Measurements from ENCODE around the gene PAK6.
A peak's percentile ranks its signal among the peaks of the same experiment; 100 is the strongest.

The PAK6 gene

DNA sequence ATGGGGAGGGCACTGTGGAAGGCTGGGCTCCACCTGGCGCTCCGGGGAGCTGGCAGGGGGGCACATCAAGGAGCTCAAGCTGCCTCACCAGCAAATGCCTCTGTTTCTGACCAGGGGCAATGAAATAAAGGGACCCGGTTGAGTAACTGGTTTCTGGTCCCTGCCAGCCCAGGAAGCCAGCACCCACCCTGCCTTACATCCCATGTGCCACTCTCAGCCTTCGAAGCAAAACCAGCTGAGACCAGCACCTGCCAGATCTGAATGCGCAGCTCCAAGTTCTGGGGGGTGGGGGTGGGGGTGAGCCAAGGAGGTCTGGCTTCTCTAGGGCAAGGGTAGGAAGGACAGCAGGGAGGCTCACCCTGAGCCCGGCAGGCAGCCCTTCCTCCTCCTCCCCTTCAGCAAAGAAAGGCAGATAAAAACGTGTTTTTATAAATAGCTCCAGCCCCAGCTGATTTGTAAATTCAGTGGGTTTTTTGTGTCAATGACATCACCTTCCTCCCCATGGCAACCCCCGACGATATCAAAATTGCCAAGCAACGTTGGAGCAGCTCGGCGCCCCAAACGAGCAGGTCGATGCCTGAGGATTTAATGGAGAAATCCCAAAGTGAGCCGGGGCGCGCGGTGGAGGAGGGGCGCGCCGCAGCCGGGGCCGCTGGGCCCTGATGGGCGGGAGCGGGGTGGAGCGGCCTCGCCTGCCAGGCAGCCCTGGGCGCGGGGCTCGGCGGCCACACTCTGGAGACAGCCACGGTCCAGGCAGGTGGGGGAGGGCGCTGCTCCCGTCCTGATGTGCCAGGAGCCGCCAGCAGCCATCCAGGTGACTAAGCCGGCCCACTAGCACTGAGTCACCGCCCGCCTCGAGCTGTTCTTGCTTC lies at the start of gene PAK6:
PAK6 (plus strand) TSS at position 532 of the 872 bp plus-strand sequence. CDS start 25,723 bp downstream, outside the sequence.
- Histone ChIP-seq H3F3A (ENCODE audit: insufficient read depth) (peaks cover 5% of the 10 kb centered on the region; the same call in 1 of the 2 replicates), H3K36me3 (ENCODE audit: low read length) (no peaks in the 10 kb centered on the region), H3K9me2 (replicated peaks; ENCODE audit: insufficient read depth, low read length) (no peaks in the 10 kb centered on the region), H3K27me3 (ENCODE audit: low read length) (no peaks in the 10 kb centered on the region), H2AFZ (ENCODE audit: low read depth, low read length, severe bottlenecking) (no peak within 1 kb of the TSS), H3K4me3 (ENCODE audit: insufficient read depth, low read length, poor library complexity, severe bottlenecking) (no peak within 1 kb of the TSS), H3K4me2 (ENCODE audit: low read depth, low read length, poor library complexity, severe bottlenecking) (peak within 1 kb of the TSS; percentile 46), H3K79me2 (ENCODE audit: insufficient read depth, low read length) (no peaks in the 10 kb centered on the region), H3K9ac (ENCODE audit: low read length) (no peak within 1 kb of the TSS), H3K27ac (ENCODE audit: low read depth, low read length) (no peak within 1 kb of the TSS), H4K20me1 (ENCODE audit: low read depth, low read length) (no peaks in the 10 kb centered on the region), H3K9me3 (ENCODE audit: insufficient read depth, low read length) (no peaks in the 10 kb centered on the region)
- TF ChIP-seq EZH2phosphoT487 (conservative IDR thresholded peaks at IDR 0.05; ENCODE audit: low read length) = no peak
- TF ChIP-seq, protein P1, sequence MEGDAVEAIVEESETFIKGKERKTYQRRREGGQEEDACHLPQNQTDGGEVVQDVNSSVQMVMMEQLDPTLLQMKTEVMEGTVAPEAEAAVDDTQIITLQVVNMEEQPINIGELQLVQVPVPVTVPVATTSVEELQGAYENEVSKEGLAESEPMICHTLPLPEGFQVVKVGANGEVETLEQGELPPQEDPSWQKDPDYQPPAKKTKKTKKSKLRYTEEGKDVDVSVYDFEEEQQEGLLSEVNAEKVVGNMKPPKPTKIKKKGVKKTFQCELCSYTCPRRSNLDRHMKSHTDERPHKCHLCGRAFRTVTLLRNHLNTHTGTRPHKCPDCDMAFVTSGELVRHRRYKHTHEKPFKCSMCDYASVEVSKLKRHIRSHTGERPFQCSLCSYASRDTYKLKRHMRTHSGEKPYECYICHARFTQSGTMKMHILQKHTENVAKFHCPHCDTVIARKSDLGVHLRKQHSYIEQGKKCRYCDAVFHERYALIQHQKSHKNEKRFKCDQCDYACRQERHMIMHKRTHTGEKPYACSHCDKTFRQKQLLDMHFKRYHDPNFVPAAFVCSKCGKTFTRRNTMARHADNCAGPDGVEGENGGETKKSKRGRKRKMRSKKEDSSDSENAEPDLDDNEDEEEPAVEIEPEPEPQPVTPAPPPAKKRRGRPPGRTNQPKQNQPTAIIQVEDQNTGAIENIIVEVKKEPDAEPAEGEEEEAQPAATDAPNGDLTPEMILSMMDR (IDR thresholded peaks at IDR 0.05; ENCODE audit: insufficient read depth, low read length, poor library complexity, severe bottlenecking) = no peak

DNA sequence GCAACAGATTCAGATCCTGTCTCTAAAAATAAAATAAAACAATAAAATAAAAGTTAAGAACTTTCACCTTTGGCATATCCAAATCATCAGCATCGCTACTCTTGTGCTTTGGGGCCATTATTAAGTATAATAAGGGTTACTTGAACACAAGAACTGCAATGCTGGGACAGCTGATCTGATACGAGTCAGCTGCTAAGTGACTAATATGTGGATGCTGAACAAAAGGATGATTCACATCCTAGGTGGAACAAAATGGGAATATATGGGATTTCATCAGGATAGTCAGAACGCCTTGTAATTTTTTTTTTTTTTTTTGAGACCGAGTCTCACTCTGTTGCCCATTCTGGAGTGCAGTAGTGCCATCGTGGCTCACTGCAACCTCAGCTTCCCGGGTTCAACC lies 48.3 kb upstream of the PAK6 start:
- no peak overlapping the region for H3K4me2 ChIP-seq (ENCODE audit: low read depth, low read length, poor library complexity, severe bottlenecking)

DNA sequence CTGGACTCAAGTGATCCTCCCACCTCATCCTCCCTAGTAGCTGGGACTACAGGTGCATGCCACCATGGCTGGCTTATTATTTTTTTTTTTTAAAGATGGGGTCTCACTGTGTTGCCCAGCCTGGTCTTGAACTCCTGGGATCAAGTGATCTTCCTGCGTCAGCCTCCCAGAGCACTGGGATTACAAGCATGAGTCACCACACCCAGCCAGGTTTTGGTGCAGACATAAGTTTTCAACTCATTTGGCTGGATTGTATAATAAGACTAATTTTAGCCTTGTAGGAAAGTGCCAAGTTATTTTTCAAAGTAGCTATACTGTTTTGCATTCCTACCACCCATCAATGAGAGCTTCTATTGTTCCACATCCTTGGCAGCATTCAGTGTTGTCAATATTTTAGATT lies 45.9 kb upstream of the PAK6 start:
- Histone ChIP-seq H2AFZ (ENCODE audit: low read depth, low read length, severe bottlenecking) (no peak overlapping the region), H4K20me1 (ENCODE audit: low read depth, low read length) (peaks cover 25% of the 10 kb centered on the region; the same call in 1 of the 2 replicates), H3K4me2 (ENCODE audit: low read depth, low read length, poor library complexity, severe bottlenecking) (no peak overlapping the region), H3K27ac (ENCODE audit: low read depth, low read length) (no peak overlapping the region), H3F3A (ENCODE audit: insufficient read depth) (peaks cover 56% of the 10 kb centered on the region), H3K9me2 (replicated peaks; ENCODE audit: insufficient read depth, low read length) (no peaks in the 10 kb centered on the region), H3K4me3 (ENCODE audit: insufficient read depth, low read length, poor library complexity, severe bottlenecking) (no peak overlapping the region), H3K9me3 (ENCODE audit: insufficient read depth, low read length) (no peaks in the 10 kb centered on the region), H3K9ac (ENCODE audit: low read length) (no peak overlapping the region), H3K27me3 (ENCODE audit: low read length) (no peaks in the 10 kb centered on the region), H3K79me2 (ENCODE audit: insufficient read depth, low read length) (peaks cover 91% of the 10 kb centered on the region), H3K36me3 (ENCODE audit: low read length) (peaks cover 77% of the 10 kb centered on the region)
- TF ChIP-seq, protein P1 (IDR thresholded peaks at IDR 0.05; ENCODE audit: insufficient read depth, low read length, poor library complexity, severe bottlenecking) = no peak
- no peak for TF ChIP-seq EZH2phosphoT487 (conservative IDR thresholded peaks at IDR 0.05; ENCODE audit: low read length)

More for the DNA sequence above, 48.3 kb upstream of the PAK6 start:
- no peak overlapping the region for H3K9ac ChIP-seq (ENCODE audit: low read length)
- H3K4me3 ChIP-seq (ENCODE audit: insufficient read depth, low read length, poor library complexity, severe bottlenecking) = no peak overlapping the region
- no peaks in the 10 kb centered on the region for H3K9me2 ChIP-seq (replicated peaks; ENCODE audit: insufficient read depth, low read length)
- H3F3A ChIP-seq (ENCODE audit: insufficient read depth) = peaks cover 46% of the 10 kb centered on the region
- H3K27ac ChIP-seq (ENCODE audit: low read depth, low read length) = no peak overlapping the region
- peaks cover 64% of the 10 kb centered on the region for H3K36me3 ChIP-seq (ENCODE audit: low read length)
- H3K9me3 ChIP-seq (ENCODE audit: insufficient read depth, low read length) = no peaks in the 10 kb centered on the region
- no peak for TF ChIP-seq EZH2phosphoT487 (conservative IDR thresholded peaks at IDR 0.05; ENCODE audit: low read length)
- TF ChIP-seq, protein P1 (IDR thresholded peaks at IDR 0.05; ENCODE audit: insufficient read depth, low read length, poor library complexity, severe bottlenecking) = no peak
- H4K20me1 ChIP-seq (ENCODE audit: low read depth, low read length) = peaks cover 25% of the 10 kb centered on the region; the same call in 1 of the 2 replicates
- peaks cover 76% of the 10 kb centered on the region for H3K79me2 ChIP-seq (ENCODE audit: insufficient read depth, low read length)
- H2AFZ ChIP-seq (ENCODE audit: low read depth, low read length, severe bottlenecking) = no peak overlapping the region
- H3K27me3 ChIP-seq (ENCODE audit: low read length) = no peaks in the 10 kb centered on the region
